ENCODE results near the gene HSD17B4. TPM values are rescaled to one million over a fixed set of nuclear protein-coding genes. Genes with fewer than 3 reads are reported as not detected.
"Not testable (repeated sequence)": the region's sequence is repeated elsewhere in the genome, so short reads cannot be mapped to it uniquely, and the experiment has no call there.

Gene HSD17B4
- total RNA-seq, 1 donor from 2014 or later = 179 TPM

DNA sequence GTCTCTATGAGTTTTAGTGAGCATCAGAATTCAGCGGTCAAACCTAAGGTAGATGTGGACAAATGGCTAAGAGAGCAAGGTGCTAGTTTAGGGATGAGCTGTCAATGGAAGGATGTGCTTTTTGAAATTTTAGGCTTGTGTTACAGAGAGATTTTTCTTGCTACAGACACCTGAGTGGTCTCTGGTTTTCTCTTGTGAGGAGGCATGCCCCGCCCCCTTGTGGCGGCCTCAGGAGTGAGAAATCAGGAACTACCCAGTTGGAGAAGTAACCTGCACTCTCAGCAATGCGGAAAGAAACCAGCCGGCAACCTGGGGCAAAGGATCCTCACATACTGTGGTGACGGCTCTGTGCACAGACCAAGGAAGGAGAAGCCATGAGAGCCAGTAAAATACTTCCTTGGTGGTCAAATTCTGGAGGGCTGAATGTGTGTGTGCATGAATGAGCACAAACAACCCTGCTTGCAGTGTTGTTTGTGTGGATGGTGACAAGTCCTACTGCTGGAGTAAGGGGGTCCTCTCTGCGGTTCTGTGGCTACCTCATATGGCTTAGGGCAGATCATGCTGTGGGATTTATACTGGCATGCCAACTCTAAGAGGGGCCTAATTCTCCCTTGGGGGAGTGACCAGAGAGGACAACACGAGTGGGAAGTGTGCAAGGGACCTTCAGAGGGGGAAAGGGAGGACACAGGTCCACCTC, 16.7 kb upstream of the HSD17B4 start:
- peaks cover 1% of the 10 kb centered on the region for H3K36me3 Mint-ChIP-seq (ENCODE audit: low read depth)
- TF ChIP-seq, protein P1, sequence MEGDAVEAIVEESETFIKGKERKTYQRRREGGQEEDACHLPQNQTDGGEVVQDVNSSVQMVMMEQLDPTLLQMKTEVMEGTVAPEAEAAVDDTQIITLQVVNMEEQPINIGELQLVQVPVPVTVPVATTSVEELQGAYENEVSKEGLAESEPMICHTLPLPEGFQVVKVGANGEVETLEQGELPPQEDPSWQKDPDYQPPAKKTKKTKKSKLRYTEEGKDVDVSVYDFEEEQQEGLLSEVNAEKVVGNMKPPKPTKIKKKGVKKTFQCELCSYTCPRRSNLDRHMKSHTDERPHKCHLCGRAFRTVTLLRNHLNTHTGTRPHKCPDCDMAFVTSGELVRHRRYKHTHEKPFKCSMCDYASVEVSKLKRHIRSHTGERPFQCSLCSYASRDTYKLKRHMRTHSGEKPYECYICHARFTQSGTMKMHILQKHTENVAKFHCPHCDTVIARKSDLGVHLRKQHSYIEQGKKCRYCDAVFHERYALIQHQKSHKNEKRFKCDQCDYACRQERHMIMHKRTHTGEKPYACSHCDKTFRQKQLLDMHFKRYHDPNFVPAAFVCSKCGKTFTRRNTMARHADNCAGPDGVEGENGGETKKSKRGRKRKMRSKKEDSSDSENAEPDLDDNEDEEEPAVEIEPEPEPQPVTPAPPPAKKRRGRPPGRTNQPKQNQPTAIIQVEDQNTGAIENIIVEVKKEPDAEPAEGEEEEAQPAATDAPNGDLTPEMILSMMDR (conservative IDR thresholded peaks at IDR 0.05) = peak; percentile 66
- H3K9me3 Mint-ChIP-seq = peaks cover 4% of the 10 kb centered on the region
- H3K4me3 Mint-ChIP-seq = no peak overlapping the region
- H3K27ac Mint-ChIP-seq (ENCODE audit: unreplicated experiment) = no peak overlapping the region
- DNase-seq (ENCODE audit: low read depth, low spot score) = peak; percentile 46
- no peaks in the 10 kb centered on the region for H3K4me1 Mint-ChIP-seq
- peaks cover 10% of the 10 kb centered on the region for H3K27me3 Mint-ChIP-seq (ENCODE audit: low read depth)

DNA sequence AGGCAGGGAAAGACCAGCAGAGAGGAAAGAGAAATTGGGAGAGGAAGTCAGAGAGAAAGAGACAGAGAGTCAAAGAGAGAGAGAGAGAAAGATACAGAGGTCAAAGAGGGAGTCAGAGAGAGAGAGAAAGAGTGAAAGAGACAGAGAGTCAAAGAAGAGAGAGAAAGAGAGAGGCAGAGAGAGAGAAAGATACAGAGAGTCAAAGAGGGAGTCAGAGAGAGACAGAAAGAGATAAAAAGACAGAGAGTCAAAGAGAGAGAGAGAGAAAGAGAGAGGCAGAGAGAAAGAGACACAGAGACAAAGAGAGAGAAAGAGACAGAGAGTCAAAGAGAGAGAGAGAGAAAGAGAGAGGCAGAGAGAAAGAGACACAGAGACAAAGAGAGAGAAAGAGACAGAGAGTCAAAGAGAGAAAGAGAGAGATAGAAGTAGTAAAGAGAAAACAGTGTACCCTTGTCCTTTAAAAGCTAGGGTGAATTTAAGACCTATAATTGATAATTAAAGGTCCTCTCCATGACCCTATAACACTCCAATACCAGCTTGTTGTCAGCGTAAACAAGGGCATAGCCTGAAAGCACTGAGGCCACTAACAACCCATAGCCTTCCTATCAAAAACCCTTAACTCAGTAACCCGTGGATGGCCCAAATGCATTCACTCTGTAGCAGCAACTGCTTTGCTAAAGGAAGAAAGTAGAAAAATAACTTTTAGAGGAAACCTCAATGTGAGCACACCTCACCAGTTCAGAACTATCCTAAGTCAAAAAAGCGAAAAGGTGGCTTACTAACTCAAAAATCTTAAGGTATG, 14.3 kb upstream of the HSD17B4 start:
- H3K4me1 Mint-ChIP-seq, H3K4me3 Mint-ChIP-seq, H3K9me3 Mint-ChIP-seq: not testable (repeated sequence)

DNA sequence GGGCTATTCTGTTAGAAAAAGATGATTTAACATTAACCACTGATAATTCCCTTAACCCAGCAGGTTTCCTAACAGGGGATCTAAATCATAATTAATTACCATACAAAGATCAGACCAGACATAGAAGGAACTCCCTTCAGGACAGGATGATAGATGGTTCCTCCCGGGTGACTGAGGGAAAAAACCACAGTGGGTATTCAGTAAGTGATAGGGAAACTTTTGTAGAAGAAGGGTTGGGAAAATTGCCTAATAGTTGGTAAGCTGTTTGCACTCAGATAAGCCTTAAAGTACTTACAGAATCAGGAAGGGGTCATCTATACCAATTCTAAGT, 13.7 kb upstream of the HSD17B4 start:
- not testable (repeated sequence) for H3K4me3 Mint-ChIP-seq; H3K27ac Mint-ChIP-seq (ENCODE audit: unreplicated experiment); H3K36me3 Mint-ChIP-seq (ENCODE audit: low read depth); H3K9me3 Mint-ChIP-seq; DNase-seq (ENCODE audit: low read depth, low spot score); H3K4me1 Mint-ChIP-seq
- peaks cover 15% of the 10 kb centered on the region for H3K27me3 Mint-ChIP-seq (ENCODE audit: low read depth)

More for the DNA sequence above, 14.3 kb upstream of the HSD17B4 start:
- H3K36me3 Mint-ChIP-seq (ENCODE audit: low read depth); DNase-seq (ENCODE audit: low read depth, low spot score); H3K27ac Mint-ChIP-seq (ENCODE audit: unreplicated experiment): not testable (repeated sequence)
- peaks cover 15% of the 10 kb centered on the region for H3K27me3 Mint-ChIP-seq (ENCODE audit: low read depth)

DNA sequence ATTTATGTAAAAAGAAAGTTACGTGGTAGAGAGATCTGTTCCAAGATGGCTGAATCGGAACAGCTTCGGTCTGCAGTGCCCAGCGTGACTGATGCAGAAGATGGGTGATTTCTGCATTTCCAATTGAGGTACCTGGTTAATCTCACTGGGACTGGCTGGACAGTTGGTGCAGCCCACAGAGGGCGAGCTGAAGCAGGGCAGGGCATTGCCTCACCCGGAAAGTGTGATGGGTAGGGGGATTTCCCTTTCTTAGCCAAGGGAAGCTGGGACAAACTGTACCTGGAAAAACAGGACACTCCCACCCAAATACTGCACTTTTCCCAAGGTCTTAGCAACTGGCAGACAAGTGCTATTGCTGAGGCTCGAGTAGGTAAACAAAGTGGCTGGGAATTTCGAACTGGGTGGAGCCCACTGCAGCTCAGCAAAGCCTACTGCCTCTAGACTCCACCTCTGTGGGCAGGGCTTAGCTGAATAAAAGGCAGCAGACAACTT, 13.1 kb upstream of the HSD17B4 start:
- Mint-ChIP-seq H3K36me3 (ENCODE audit: low read depth) (peaks cover 6% of the 10 kb centered on the region), H3K27ac (ENCODE audit: unreplicated experiment) (no peak overlapping the region), H3K4me3 (no peak overlapping the region), H3K9me3 (peaks cover 6% of the 10 kb centered on the region), H3K27me3 (ENCODE audit: low read depth) (peaks cover 15% of the 10 kb centered on the region), H3K4me1 (no peaks in the 10 kb centered on the region)
- no peak for DNase-seq (ENCODE audit: low read depth, low spot score)
- TF ChIP-seq, protein P1 (conservative IDR thresholded peaks at IDR 0.05) = no peak

DNA sequence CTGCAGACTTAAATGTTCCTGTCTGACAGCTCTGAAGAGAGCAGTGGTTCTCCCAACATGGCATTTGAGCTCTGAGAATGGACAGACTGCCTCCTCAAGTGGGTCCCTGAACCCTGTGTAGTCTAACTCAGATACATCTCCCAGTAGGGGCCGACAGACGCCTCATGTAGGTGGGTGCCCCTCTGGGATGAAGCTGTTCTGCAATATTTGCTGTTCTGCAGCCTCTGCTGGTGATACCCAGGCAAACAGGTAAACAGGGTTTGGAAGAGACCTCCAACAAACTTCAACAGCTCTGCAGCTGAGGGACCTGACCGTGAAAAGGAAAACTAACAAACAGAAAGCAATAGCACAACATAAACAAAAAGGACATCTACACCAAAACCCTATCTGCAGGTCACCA, 12.7 kb upstream of the HSD17B4 start:
- not testable (repeated sequence) for DNase-seq (ENCODE audit: low read depth, low spot score); H3K4me1 Mint-ChIP-seq; H3K36me3 Mint-ChIP-seq (ENCODE audit: low read depth); H3K27ac Mint-ChIP-seq (ENCODE audit: unreplicated experiment); H3K9me3 Mint-ChIP-seq; H3K4me3 Mint-ChIP-seq
- peaks cover 15% of the 10 kb centered on the region for H3K27me3 Mint-ChIP-seq (ENCODE audit: low read depth)

DNA sequence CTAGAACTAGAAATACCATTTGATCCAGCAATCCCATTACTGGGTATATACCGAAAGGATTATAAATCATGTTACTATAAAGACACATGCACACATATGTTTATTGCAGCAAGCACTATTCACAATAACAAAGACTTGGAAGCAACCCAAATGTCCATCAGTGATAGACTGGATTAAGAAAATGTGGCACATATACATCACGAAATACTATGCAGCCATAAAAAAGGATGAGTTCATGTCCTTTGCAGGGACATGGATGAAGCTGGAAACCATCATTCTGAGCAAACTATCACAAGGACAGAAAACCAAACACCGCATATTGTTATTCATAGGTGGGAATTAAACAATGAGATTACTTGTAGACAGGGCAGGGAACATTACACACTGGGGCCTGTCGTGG, 7.7 kb upstream of the HSD17B4 start:
- not testable (repeated sequence) for H3K4me1 Mint-ChIP-seq; H3K36me3 Mint-ChIP-seq (ENCODE audit: low read depth); H3K27ac Mint-ChIP-seq (ENCODE audit: unreplicated experiment); H3K4me3 Mint-ChIP-seq; H3K27me3 Mint-ChIP-seq (ENCODE audit: low read depth); H3K9me3 Mint-ChIP-seq; DNase-seq (ENCODE audit: low read depth, low spot score)

DNA sequence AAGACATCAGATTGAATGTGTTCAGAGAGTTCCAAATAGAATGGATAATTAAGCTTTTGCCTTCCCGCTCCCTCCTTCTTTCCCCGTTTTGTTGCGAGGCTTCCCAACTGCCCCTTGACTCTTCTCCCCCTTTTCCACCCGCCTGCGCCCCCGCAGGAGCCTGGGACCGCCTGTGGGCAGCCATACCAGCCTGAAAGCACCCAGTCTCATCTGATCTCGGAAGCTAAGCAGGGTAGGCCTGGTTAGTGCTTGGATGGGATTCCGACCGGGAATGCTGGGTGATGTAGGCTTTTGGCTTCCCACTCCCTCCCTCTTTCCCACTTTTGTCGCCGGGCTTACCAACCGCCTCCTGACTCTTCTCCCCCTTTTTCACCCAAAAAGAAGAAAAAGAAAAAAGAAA, 6.8 kb upstream of the HSD17B4 start:
- TF ChIP-seq, protein P1 (conservative IDR thresholded peaks at IDR 0.05) = no peak
- no peak overlapping the region for H3K27ac Mint-ChIP-seq (ENCODE audit: unreplicated experiment)
- no peak overlapping the region for H3K4me3 Mint-ChIP-seq
- H3K9me3 Mint-ChIP-seq = peaks cover 8% of the 10 kb centered on the region
- H3K36me3 Mint-ChIP-seq (ENCODE audit: low read depth) = peaks cover 7% of the 10 kb centered on the region
- DNase-seq (ENCODE audit: low read depth, low spot score) = no peak
- peaks cover 4% of the 10 kb centered on the region for H3K27me3 Mint-ChIP-seq (ENCODE audit: low read depth)
- H3K4me1 Mint-ChIP-seq = no peaks in the 10 kb centered on the region
